Nephron (organoid): Measurements from ENCODE around the gene FAM117A.

Experiments
- H3K27ac Mint-ChIP-seq, 3 experiments: 2 replicates each; pipeline ENCODE4 v1.8.0; 2020; ENCODE audit warnings: mixed read lengths in 3 of 3, mild to moderate bottlenecking in 2 of 3, moderate library complexity in 1 of 3
- H3K27me3 Mint-ChIP-seq: 2 replicates; pipeline ENCODE4 v1.8.0; 2021; ENCODE audit warnings: low read depth, mild to moderate bottlenecking, moderate library complexity, mixed read lengths
- H3K36me3 Mint-ChIP-seq: 2 replicates; pipeline ENCODE4 v1.8.0; 2020; ENCODE audit warnings: low read depth, mixed read lengths
- H3K4me1 Mint-ChIP-seq: 2 replicates; pipeline ENCODE4 v1.8.0; 2020; ENCODE audit warnings: mixed read lengths
- H3K4me3 Mint-ChIP-seq, 3 experiments: 2 replicates each; pipeline ENCODE4 v1.8.0; 2020; ENCODE audit warnings: mild to moderate bottlenecking in 3 of 3, mixed read lengths in 3 of 3, moderate library complexity in 2 of 3
- H3K9me3 Mint-ChIP-seq: 2 replicates; pipeline ENCODE4 v1.8.0; 2020; ENCODE audit warnings: mixed read lengths
- CTCF ChIP-seq, 3 experiments: fragments of 200-600 bp; sonication (generic); IDR thresholded peaks; one replicate each; pipeline ENCODE4 v1.5.0; 2021; ENCODE audit warnings: antibody characterized with exemption in 3 of 3; ENCODE audit not compliant: unreplicated experiment in 3 of 3

FAM117A gene

GRCh38 chr17:49755663-49756283, 8.2 kb downstream of the FAM117A start:
- Mint-ChIP-seq H3K9me3 (no peaks in the 10 kb centered on the region), H3K27me3 (no peaks in the 10 kb centered on the region), H3K36me3 (peaks cover 3% of the 10 kb centered on the region), H3K4me1 (peaks cover 48% of the 10 kb centered on the region), H3K4me3 (peak overlapping the region in 1 of 3 experiments; percentile 14), H3K27ac (peak overlapping the region; percentile 56 to 74 (median 72))
- no peak for TF ChIP-seq CTCF (IDR thresholded peaks at IDR 0.05; ENCODE audit: unreplicated experiment in 3 of 3)

- no peak for TF ChIP-seq CTCF (IDR thresholded peaks at IDR 0.05; ENCODE audit: unreplicated experiment in 3 of 3)
- Mint-ChIP-seq H3K4me3 (no peak overlapping the region), H3K27me3 (no peaks in the 10 kb centered on the region), H3K27ac (peak overlapping the region in 1 of 3 experiments; percentile 53), H3K4me1 (peaks cover 35% of the 10 kb centered on the region), H3K36me3 (peaks cover 3% of the 10 kb centered on the region), H3K9me3 (no peaks in the 10 kb centered on the region)
Observed at GRCh38 chr17:49753959-49754391, 10.0 kb downstream of the FAM117A start.

GRCh38 chr17:49752508-49752907, 11.4 kb downstream of the FAM117A start:
- Mint-ChIP-seq H3K36me3 (peaks cover 3% of the 10 kb centered on the region), H3K4me3 (no peak overlapping the region), H3K9me3 (no peaks in the 10 kb centered on the region), H3K27ac (no peak overlapping the region), H3K27me3 (no peaks in the 10 kb centered on the region), H3K4me1 (peaks cover 44% of the 10 kb centered on the region)
- TF ChIP-seq CTCF (IDR thresholded peaks at IDR 0.05; ENCODE audit: unreplicated experiment in 3 of 3): no peak

- Mint-ChIP-seq H3K4me3 (no peak overlapping the region), H3K36me3 (no peaks in the 10 kb centered on the region)
Observed at GRCh38 chr17:49749730-49750129, 14.2 kb downstream of the FAM117A start.

GRCh38 chr17:49748791-49749190, 15.1 kb downstream of the FAM117A start:
- Mint-ChIP-seq H3K27ac (peak overlapping the region; percentile 86 to 95 (median 89)), H3K27me3 (no peaks in the 10 kb centered on the region), H3K36me3 (no peaks in the 10 kb centered on the region), H3K4me1 (peaks cover 45% of the 10 kb centered on the region), H3K4me3 (no peak overlapping the region), H3K9me3 (no peaks in the 10 kb centered on the region)
- no peak for TF ChIP-seq CTCF (IDR thresholded peaks at IDR 0.05; ENCODE audit: unreplicated experiment in 3 of 3)

More at GRCh38 chr17:49749730-49750129, 14.2 kb downstream of the FAM117A start:
- H3K9me3 Mint-ChIP-seq: no peaks in the 10 kb centered on the region
- no peak overlapping the region for H3K27ac Mint-ChIP-seq
- H3K27me3 Mint-ChIP-seq: no peaks in the 10 kb centered on the region
- TF ChIP-seq CTCF (IDR thresholded peaks at IDR 0.05; ENCODE audit: unreplicated experiment in 3 of 3): no peak
- H3K4me1 Mint-ChIP-seq: peaks cover 45% of the 10 kb centered on the region

- TF ChIP-seq CTCF (IDR thresholded peaks at IDR 0.05; ENCODE audit: unreplicated experiment in 3 of 3): no peak
- H3K4me3 Mint-ChIP-seq: no peak overlapping the region
- H3K27ac Mint-ChIP-seq: peak overlapping the region; percentile 86 to 95 (median 89)
- H3K27me3 Mint-ChIP-seq: no peaks in the 10 kb centered on the region
- H3K36me3 Mint-ChIP-seq: no peaks in the 10 kb centered on the region
- H3K4me1 Mint-ChIP-seq: peaks cover 45% of the 10 kb centered on the region
- no peaks in the 10 kb centered on the region for H3K9me3 Mint-ChIP-seq
Observed at GRCh38 chr17:49748223-49748622, 15.7 kb downstream of the FAM117A start.
